Measurements from ENCODE around the gene TBC1D16.

GRCh38 chr17:79945591-79946255 is 89.9 kb downstream of the TBC1D16 start:
- TF ChIP-seq CTCF (conservative IDR thresholded peaks at IDR 0.05) (no peak), ZFX (IDR thresholded peaks at IDR 0.05) (no peak)

All from C4-2B (cell line).